ENCODE measurements around the gene ARHGEF12.

ARHGEF12 gene

DNA sequence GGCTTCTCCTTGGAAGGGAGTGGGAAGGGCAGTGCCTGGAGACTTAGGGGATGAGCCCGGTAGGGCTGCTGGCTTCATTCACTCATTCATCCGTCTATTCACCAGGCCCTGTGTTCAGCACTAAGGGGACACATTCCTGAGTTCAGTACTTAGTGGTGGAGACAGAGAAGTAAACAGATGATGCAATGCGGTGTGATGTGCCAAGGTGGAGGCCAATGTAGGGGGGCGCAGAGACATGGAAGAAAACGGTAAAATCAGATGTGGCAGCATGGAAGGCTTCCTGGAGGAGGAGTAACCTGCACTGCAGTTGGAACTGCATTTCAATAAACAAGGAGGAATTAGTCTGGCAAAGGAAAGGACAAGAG, 196.6 kb downstream of the ARHGEF12 start:
- no peak for DNase-seq (ENCODE audit: low read depth in 1 of 2, low spot score in 1 of 2)

DNA sequence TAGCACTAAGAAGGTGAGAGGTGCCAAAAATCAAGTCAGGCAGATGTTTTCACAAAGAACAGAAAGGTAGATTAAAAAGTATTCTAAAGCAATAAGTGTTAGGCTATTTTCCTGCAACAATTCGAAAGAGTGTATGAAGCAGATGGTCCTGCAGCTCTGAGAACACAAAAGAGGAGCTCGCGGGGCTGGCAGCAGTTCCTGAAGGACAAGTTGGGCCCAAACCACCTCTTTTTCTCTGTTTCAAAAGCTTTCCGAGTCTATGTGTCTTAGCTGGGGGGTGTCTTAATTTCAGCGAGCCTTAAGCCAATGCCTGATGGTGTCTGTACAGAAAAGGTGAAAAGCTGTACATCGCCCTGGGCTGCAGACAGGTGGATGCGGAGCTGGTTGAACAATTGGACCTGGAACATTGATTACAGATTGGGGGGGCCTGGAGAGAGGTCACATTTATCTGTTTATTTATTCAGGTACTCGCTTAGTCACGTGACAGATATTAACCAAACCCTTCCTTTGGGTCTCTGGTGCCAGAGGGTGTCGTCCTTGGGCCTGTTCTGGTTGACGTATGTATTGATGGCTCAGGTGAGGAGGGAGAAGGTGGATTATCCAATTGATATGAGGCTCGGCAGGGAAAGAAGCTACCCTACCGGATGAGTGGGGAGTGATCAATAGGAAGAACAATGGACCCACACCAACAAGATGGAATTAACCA, 200.0 kb downstream of the ARHGEF12 start:
- DNase-seq (ENCODE audit: low read depth in 1 of 2, low spot score in 1 of 2) = no peak

DNA sequence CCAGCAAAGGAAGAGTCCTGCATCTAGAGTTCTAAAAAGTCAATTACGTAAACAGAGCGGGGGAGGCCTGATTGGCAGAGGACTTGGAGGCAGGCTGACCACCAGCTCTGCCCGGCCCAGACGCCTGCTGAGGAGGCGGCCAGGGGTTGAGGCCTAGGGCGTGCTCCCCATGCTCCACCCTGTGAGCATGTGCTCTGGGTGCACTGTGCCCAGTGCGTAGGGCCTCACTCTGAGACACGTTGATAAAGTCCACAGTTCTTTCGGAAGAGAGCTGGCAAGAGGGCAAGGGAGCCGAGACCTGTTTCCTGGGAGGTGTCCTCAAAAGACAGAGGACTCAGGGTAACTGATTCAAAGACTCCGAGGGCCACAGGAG, 200.6 kb downstream of the ARHGEF12 start:
- no peak for DNase-seq (ENCODE audit: low read depth in 1 of 2, low spot score in 1 of 2)

DNA sequence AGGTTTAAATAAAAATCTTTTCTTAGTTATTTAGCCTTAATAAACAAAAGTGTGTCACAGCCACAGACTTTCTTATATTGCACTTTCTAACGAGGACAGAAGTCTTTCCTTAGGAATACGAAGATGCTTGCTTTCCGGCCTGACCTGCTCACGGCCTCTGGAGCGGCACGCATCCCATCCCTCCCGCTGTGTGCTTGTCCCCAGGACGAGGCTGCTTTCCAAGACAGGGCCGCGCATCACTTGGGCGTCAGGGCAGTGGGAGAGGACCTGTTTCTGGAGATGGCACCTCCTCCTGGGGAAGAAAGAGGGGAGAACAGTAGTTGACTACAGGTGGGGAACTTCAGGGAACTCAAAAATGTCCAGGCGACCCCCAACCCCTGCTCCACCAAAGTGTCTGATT, 201.8 kb downstream of the ARHGEF12 start:
- no peak for DNase-seq (ENCODE audit: low read depth in 1 of 2, low spot score in 1 of 2)

DNA sequence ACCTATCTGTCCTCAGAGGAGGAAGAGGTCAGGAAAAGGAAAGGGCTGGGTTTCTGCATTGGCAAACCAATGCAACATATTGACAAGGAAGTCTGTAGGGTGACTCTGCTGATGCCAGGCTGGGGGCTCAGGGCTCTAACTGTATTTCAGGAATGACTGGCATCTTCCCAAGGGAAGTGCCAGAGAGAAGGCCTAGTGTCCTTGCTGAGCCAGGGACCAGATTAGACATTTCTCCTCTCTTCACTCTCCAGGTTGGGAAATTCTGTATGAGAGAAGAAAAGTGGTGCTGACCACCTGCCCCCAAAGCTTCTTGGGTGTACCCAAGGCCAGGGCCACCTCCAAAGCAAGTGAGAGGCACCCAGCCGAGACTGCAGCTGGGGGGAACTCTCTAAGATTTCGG, 202.5 kb downstream of the ARHGEF12 start:
- DNase-seq (ENCODE audit: low read depth in 1 of 2, low spot score in 1 of 2) = no peak
